ENCODE data around the gene CABP5.
A peak's percentile ranks its signal among the peaks of the same experiment; 100 is the strongest.

CABP5 gene

DNA sequence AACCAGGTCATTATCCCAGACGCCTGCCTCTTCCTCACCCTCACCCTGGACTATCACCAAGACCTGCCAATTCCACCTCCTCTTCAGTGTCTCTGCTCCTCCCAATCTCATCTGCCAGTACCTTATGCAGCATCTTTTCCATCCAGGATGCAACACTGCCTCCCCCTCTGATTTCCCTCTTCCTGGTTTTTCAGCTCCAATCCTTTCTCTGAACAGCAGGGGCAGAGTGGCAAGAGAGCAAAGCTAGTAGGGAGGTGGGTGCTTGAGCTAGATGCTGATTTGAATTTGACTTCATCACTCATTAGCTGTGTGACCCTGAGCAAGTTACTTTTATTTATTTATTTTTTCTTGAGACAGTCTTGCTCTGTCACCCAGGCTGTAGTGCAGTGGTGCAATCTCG is 25.6 kb upstream of the CABP5 start:
- no peak for DNase-seq (ENCODE audit: low read depth)
- TF ChIP-seq, protein P1, sequence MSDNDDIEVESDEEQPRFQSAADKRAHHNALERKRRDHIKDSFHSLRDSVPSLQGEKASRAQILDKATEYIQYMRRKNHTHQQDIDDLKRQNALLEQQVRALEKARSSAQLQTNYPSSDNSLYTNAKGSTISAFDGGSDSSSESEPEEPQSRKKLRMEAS (IDR thresholded peaks at IDR 0.05; ENCODE audit: low read depth, low read length), result no peak
- TF ChIP-seq, protein P2, sequence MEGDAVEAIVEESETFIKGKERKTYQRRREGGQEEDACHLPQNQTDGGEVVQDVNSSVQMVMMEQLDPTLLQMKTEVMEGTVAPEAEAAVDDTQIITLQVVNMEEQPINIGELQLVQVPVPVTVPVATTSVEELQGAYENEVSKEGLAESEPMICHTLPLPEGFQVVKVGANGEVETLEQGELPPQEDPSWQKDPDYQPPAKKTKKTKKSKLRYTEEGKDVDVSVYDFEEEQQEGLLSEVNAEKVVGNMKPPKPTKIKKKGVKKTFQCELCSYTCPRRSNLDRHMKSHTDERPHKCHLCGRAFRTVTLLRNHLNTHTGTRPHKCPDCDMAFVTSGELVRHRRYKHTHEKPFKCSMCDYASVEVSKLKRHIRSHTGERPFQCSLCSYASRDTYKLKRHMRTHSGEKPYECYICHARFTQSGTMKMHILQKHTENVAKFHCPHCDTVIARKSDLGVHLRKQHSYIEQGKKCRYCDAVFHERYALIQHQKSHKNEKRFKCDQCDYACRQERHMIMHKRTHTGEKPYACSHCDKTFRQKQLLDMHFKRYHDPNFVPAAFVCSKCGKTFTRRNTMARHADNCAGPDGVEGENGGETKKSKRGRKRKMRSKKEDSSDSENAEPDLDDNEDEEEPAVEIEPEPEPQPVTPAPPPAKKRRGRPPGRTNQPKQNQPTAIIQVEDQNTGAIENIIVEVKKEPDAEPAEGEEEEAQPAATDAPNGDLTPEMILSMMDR (IDR thresholded peaks at IDR 0.05; ENCODE audit: low read depth, low read length), result peak; percentile 12
- H3K4me3 ChIP-seq (ENCODE audit: low read depth, low read length), result no peak overlapping the region

DNA sequence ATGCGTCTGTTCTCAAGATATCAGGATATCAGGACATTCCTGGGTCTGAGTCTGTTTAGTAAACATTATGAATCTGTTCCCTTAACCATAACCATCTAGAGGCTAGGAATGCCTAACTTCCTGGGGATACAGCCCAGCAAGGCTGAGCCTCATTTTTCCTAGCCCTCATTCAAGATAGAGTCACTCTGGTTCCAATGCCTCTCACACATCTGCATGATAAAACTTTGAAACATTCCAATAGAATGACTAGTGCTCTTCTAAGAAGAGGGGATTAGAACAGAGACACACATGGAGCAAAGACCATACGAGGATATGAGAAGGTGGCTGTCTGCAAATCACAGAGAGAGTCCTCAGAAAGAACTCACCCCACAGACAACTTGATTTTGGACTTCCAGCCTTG is 20.6 kb upstream of the CABP5 start:
- TF ChIP-seq MYC (IDR thresholded peaks at IDR 0.05; ENCODE audit: low read depth, low read length) (no peak), POLR2A (IDR thresholded peaks at IDR 0.05; ENCODE audit: extremely low read depth, insufficient read length) (no peak)
- TF ChIP-seq, protein P2 (IDR thresholded peaks at IDR 0.05; ENCODE audit: low read depth, low read length), result no peak
- TF ChIP-seq, protein P1 (IDR thresholded peaks at IDR 0.05; ENCODE audit: low read depth, low read length), result no peak
- no peak overlapping the region for H3K4me3 ChIP-seq (ENCODE audit: low read depth, low read length)
- no peak for DNase-seq (ENCODE audit: low read depth)

DNA sequence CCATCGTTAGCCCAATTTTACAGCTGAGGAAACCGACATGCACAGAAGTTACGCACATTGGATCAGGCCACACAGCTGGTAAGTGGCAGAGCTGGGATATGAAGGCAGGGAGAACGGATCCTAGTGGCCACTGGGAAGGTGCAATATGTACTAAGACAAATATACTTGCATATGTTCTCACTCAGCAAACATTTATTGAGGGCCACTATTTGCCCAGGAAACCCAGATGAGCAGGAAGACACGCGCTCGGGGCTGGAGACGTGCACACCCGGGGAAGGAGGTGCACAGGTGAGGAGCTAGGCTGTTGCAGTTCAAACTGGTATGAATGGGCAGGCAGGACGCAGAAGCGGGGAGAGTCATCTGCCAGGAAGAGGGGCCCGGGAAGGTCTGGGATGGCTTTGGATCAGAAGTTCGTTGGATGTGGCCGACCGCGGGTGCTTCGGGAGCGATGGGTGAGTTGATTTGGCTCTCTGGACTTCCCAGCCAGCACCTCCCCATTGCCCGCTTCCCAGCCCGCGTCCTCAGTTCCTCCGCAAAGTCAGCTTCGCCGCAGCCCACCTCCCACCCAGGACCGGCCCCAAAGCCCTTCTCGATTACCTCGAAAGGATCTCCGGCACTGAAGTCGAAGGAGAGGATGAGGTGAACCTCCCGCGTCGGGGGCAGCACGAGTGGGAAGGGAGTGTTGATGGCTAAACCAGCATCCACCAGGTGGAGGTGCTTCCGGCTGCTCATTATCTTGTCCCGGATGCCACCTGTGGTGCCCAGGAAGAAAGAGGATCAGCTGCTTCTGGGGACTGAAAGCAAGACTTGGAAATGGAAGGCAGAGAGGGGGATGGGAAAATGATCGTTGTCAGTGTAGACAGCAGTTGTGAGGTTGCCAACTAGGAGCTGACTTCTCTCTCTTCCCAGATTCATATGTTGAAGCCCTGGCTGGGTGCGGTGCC is 17.8 kb upstream of the CABP5 start:
- DNase-seq (ENCODE audit: low read depth), result no peak
- TF ChIP-seq, protein P1 (IDR thresholded peaks at IDR 0.05; ENCODE audit: low read depth, low read length), result no peak
- TF ChIP-seq POLR2A (IDR thresholded peaks at IDR 0.05; ENCODE audit: extremely low read depth, insufficient read length) (no peak), MYC (IDR thresholded peaks at IDR 0.05; ENCODE audit: low read depth, low read length) (no peak)
- TF ChIP-seq, protein P2 (IDR thresholded peaks at IDR 0.05; ENCODE audit: low read depth, low read length), result no peak
- no peak overlapping the region for H3K4me3 ChIP-seq (ENCODE audit: low read depth, low read length)

DNA sequence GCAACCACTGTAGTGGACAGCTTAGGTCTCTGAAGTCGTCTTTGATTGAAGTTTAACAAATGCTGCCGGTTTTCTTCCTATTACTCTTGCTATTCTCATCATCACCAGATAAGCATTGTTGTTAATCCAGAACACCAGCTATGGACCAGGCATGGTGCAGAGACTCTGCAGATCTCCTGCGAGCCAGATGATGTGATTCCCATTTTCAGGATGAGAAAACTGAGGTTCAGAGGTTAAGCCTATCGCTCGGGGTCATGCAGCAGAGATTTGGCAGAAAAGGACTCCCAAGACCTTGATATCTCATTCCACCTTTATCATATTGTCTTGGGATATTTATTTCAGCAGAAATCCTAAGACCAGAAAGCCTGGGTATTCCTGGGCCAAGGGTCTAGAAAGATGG is 16.5 kb upstream of the CABP5 start:
- TF ChIP-seq, protein P1 (IDR thresholded peaks at IDR 0.05; ENCODE audit: low read depth, low read length), result no peak
- TF ChIP-seq POLR2A (IDR thresholded peaks at IDR 0.05; ENCODE audit: extremely low read depth, insufficient read length) (no peak), MYC (IDR thresholded peaks at IDR 0.05; ENCODE audit: low read depth, low read length) (no peak)
- no peak for DNase-seq (ENCODE audit: low read depth)
- no peak overlapping the region for H3K4me3 ChIP-seq (ENCODE audit: low read depth, low read length)

DNA sequence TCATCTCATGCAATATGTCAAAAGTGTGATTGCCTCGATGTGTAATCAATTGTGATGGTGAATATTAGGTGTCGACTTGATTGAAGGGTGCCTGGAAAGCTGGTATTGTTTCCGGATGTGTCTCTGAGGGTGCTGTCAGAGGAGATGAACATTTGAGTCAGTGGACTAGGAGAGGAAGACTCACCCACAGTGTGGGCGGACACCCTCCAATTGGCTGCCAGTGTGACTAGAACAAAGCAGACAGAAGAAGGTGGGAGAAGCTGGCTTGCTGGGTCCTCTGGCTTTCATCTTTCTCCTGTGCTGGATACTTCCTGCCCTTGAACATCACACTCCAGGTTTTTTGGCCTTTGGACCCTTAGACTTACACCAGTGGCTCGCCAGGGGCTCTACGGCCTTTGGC is 15.5 kb upstream of the CABP5 start:
- no peak overlapping the region for H3K4me3 ChIP-seq (ENCODE audit: low read depth, low read length)
- DNase-seq (ENCODE audit: low read depth), result no peak
- TF ChIP-seq, protein P2 (IDR thresholded peaks at IDR 0.05; ENCODE audit: low read depth, low read length), result no peak
- TF ChIP-seq POLR2A (IDR thresholded peaks at IDR 0.05; ENCODE audit: extremely low read depth, insufficient read length), result no peak
- TF ChIP-seq, protein P1 (IDR thresholded peaks at IDR 0.05; ENCODE audit: low read depth, low read length), result no peak
- no peak for TF ChIP-seq MYC (IDR thresholded peaks at IDR 0.05; ENCODE audit: low read depth, low read length)

DNA sequence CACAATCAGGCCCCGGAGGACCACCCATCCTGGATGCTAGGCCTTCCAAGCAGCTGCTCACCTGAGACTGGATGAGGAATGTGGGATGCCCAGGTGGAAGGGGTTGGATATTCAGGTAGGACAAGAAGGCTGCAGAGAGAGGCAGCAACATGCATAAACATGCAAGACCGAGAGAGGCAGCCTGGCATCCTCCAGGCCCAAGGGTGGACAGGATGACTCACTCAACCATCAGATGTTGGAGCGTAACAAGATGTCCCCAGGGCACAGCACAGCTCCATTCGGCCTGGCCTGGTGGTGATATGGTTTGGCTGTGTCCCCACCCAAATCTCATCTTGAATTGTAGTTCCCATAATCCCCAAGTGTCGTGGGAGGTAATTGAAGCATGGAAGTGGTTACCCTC is 10.0 kb upstream of the CABP5 start:
- peak; percentile 40 for DNase-seq (ENCODE audit: low read depth)
- TF ChIP-seq, protein P1 (IDR thresholded peaks at IDR 0.05; ENCODE audit: low read depth, low read length), result no peak
- no peak for TF ChIP-seq POLR2A (IDR thresholded peaks at IDR 0.05; ENCODE audit: extremely low read depth, insufficient read length)
- TF ChIP-seq MYC (IDR thresholded peaks at IDR 0.05; ENCODE audit: low read depth, low read length), result no peak
- TF ChIP-seq, protein P2 (IDR thresholded peaks at IDR 0.05; ENCODE audit: low read depth, low read length), result no peak
- no peak overlapping the region for H3K4me3 ChIP-seq (ENCODE audit: low read depth, low read length)
